ENCODE measurements around the gene NAV2.

The NAV2 gene

DNA sequence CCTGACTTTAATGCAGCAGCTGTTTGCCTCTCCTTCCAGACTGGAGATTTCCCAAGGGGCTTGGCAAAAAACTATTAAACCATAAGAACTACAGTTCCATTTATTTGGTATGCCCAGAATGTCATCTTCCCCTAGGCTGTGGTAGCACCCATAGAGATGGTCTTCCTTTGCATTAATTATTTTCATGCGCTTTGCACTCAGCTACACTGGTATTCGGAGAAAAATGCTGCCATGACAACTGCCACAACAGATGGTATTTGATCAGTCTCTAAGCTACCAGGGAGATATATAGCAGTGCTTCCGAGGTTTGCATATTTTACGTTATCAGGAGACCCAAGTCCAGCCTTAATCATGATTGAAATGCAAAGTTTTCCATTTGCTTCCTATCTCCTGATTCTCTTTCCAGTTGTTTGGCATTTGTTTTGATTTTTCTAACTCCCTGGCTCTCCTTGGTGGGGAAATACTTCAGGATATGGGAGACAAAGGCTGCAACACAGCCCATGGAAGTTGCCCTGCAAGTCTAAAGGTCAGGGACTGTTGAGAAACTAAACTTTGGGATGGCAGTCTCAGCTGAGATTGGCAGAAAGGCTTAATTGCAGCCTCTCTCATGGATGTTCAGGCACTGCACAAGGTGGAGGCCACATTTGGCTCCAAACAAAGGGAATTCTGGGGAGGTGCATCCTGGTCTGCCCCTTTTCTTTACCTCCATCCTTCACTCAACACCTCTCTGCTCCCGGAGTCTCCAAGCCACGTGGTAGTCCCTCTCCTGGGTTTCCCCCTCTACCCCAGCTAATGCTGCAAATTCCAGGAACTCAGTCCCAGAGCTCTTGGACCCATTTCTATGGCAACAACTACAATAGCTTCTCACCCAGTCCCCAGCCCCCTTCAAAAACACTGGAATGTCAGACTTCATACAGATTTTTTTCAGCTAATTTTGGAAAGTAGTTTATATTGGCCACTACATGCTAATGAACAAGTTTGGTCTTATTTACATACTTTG is 151.8 kb downstream of the NAV2 start:
- DNase-seq (ENCODE audit: low read depth, low spot score): peak; percentile 54

DNA sequence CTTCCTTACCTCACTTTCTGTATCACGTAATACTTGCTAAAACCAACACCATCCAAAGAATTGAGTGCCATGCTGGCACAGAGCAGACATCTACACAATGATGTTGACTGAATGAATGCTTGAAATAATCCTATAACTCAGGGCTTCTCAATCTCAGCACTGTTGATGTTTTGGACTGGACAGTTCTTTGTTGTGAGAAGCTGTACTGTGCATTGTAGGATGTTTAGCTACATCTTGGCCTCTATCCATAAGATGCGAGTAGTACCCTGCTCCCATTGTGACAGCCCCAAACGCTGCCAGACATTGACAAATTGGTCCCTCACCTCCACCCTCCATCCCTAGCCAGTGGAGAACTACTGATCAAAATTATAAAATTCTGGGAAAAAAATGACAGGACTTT is 153.4 kb downstream of the NAV2 start:
- no peak for DNase-seq (ENCODE audit: low read depth, low spot score)

DNA sequence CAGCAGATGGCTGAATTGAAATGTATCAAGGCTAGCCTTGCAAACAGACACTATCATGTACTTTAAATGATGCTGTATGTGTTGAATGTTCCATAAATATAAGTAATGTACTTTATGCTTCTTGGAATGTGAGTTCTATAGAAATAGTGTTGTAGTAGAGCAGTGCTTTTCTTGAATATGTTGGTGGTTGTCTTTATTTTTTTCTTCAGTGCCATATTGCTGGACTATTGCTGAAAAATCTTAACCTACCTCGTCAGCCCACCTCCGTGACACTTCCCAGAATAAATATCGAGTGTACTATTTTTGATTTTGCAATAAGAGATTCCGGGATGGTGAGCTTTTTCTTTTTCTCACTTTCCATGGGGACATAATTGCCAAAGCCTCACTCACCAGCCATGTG is 153.9 kb downstream of the NAV2 start:
- no peak for DNase-seq (ENCODE audit: low read depth, low spot score)

DNA sequence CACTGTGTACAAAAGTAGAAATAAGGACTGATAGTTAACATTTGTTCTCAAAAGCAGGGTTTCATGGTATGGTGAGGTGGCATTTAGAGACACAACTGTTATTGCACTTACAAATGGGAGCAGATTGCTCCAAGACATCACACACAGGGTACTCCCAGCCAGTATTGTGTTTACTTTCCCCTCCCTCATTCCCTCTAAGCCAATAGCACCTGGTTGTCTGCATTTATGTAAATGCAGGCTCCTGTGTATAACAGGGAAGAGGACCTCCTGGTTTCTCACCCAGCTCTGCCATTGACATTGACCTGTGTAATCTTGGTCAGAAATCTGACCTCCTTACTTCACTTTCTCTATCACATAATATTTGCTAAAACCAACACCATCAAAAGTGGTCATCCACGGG is 154.4 kb downstream of the NAV2 start:
- no peak for DNase-seq (ENCODE audit: low read depth, low spot score)

DNA sequence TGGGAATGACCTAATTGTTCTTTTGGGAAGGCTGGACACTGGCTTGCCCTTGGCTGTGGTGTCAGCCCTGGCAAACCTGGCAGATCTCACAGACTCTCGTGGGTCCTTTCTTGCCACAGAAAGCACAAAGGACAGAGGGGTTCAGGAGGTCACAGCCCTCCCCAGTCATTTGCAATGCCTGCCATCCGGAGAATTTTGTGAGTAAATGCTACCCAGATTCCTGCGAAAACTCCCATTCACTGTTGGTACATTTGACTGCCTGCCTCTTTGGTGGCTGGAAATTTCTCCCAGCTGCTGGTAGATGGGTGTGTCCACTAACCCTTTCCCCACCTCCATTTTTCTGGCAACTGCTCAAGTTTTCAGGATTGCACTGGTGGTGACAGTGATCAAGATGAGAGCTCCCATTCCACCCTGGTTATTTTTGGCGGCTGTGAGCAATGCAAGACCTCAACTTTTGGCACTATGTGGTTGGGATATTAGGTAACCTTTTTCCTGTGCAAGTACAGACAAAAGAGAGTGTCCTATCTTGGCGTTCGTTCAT is 155.7 kb downstream of the NAV2 start:
- DNase-seq (ENCODE audit: low read depth, low spot score): peak; percentile 68

DNA sequence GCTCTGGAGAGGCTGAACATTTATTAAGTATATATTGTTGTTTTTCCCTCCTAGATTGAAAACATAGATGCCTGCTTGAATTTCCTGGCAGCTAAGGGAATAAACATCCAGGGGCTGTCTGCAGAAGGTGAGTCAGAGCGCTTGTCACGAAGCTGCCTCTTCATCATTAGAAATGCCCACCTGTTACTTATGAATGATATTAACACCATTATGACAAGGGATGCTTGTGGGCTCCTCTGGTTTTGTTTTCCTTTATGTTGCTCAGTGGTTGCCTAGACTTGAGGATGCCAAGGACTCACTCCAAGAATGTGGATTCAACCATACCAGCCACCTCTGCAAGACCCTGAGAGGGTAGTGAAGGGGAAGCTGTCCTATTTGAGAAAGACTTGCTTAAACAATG is 156.2 kb downstream of the NAV2 start:
- peak; percentile 47 for DNase-seq (ENCODE audit: low read depth, low spot score)

DNA sequence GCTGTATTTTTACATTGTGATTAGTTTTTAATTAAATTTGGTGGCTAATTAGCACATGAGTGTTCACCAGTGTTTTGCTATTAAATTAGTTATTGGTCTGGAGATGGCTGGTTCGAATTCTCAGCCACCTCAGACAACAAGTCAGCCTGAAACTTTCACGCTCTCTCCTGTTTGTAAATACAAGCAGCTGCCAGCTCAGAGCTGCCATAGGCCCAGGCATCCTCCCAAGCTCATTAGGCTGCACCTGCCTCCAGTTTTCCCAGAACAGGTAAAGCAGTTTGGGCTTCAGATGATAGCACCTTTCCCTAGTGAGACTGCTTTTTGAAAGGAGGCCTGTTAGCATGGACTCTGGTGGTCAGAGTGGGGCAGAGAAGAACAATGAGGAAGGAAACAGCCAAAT is 156.8 kb downstream of the NAV2 start:
- no peak for DNase-seq (ENCODE audit: low read depth, low spot score)

DNA sequence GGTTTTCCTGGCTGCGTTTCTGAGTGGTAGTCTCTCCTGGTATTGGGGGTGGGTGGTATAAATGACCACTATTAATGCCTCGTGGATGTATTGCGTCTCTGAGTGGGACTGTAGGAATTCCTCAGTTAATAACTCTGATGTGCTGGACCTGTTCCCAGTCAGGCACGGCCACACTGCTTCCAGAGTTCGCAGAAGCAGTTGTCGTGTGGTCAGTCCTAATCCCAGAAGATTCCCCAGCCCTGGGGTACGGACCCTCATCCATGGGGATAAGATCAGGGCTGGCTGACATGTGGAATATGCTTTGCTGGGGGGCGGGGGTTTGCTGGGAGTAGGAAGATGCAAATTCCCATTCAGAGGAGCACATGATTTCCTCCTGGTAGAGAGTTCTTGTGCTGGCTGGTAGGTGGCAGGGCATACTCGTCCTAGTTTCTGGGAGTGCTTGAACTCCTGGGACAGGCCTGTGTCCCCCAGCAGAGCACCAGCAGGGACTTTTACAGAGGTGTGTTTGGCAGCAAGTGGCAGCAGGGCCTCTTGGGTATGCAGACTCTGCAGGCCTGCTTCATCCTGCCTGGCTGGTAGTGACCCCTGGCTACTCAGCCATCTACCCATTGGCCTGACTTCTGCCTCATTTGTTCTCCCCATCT is 157.4 kb downstream of the NAV2 start:
- peak; percentile 33 for DNase-seq (ENCODE audit: low read depth, low spot score)

DNA sequence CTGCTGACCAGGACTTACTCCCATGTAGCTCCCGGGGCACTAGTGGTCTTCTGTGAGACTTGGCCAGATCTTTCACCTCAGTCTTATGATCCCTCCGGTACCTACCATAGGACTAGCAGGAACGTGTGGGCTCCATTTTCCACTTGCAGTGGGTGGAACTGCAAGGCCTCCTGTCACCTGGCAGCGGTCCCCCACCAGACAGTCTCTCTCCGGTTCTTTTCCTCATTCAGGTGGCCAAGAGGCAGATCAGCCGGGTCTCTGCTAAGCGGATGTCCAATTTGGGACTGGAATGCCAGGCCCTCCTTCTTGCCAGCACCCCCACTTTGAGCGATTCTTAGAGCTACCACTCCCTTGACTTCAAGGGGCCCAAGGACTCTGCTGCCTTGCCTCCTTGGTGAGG is 158.9 kb downstream of the NAV2 start:
- DNase-seq (ENCODE audit: low read depth, low spot score): no peak

DNA sequence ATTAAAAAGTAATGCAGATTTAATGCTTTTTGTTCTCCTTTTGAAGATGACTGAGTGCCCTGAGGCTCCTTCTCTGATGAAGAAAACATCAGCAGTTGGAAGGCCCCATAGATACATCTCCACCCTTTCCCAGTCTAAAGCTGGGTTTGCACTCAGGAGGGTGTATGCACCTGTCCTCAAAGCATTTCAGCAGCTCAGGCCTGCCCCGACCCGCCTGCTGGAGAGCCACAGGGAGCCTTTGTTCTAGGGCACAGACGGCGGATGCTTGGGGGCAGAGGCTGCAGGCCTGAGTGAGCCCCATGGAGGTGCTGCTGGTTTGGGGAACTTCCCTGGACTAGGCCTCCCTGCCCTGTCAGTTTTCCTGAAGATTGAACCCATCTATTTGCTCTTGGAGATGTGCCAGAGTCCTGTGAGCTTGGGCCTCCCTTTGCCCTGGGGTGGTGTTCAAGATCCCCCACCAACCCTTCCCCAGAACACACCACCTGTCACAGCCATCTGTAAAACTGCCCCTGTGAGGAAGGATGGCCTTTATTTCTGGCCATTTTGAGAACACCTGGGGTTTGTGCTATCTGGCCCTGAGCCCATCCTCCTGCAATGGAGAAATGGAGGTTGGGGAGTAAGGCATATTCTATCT is 160.0 kb downstream of the NAV2 start:
- no peak for DNase-seq (ENCODE audit: low read depth, low spot score)

DNA sequence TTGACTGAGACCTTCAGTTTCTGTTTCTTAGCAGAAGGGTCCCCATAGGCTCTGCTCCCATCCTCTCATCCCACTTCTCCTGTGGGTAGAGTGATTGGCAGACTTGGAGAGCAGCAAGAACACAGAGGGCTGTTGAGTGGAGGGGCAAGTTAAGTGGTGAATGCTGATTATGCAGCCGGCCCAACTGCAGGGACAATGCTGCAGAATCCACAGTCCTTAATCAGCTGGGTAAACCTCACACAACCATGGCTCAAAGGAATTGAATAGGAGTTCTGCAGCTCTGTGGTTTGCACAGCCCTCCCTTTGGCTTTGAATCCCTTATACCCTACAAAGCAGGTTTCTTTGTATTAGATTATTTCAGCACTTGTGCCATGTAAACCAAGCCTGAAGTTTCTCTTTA is 161.1 kb downstream of the NAV2 start:
- peak; percentile 89 for DNase-seq (ENCODE audit: low read depth, low spot score)

DNA sequence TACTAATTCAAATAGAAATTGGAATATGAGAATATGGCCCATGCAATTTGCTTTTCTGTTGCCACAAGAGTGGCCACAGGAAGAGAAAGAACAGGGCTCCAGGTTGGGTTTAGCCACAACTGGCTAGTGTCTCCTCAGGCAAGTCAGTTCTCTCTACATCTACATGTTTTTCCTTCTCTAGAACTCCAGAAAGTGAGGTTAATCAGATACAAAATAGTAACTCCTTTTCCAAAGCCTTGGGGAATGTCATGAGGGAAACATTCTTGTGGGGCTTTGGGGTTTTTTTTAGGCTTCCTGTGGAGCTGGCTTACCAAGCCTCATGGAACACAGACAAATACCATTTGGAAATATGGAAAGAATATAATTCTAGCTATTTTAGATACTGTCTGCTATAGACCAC is 161.6 kb downstream of the NAV2 start:
- peak; percentile 69 for DNase-seq (ENCODE audit: low read depth, low spot score)

DNA sequence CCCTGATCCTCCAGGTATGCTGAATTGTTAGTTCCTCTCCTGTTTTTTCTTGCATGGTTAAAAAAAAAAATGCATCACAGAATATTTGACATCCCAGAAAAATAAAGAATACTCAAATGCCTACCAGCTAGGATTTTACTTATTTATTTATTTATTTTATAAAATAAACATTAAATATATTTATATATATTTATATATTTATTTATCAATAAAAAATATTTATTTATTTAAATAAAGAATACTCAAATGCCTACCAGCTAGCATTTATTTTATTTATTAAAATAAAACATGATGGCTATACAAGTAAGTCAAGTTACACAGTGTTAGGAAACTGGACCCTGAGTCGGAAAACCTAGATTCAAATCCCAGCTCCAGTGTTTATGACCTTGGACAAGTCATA is 164.1 kb downstream of the NAV2 start:
- no peak for DNase-seq (ENCODE audit: low read depth, low spot score)

DNA sequence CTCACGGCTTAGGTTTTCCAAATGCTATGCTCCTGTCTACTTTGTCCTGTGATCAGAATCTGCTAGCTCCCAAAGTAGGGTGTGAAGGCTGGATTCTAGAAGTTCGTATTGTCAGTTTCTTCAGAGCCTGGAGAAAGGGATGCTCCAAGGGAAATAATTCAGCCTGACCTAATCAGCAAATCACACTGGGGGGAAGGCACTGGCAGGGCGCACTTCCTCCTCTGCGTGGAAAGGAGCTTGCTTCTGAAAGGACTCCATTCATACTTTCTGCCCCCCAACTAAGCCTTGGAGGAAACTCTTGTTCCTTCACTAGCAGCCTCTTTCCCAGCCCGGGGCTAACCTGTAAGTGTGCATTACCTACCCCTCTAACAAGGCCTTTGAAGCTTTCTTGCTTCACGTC is 165.9 kb downstream of the NAV2 start:
- DNase-seq (ENCODE audit: low read depth, low spot score): no peak

DNA sequence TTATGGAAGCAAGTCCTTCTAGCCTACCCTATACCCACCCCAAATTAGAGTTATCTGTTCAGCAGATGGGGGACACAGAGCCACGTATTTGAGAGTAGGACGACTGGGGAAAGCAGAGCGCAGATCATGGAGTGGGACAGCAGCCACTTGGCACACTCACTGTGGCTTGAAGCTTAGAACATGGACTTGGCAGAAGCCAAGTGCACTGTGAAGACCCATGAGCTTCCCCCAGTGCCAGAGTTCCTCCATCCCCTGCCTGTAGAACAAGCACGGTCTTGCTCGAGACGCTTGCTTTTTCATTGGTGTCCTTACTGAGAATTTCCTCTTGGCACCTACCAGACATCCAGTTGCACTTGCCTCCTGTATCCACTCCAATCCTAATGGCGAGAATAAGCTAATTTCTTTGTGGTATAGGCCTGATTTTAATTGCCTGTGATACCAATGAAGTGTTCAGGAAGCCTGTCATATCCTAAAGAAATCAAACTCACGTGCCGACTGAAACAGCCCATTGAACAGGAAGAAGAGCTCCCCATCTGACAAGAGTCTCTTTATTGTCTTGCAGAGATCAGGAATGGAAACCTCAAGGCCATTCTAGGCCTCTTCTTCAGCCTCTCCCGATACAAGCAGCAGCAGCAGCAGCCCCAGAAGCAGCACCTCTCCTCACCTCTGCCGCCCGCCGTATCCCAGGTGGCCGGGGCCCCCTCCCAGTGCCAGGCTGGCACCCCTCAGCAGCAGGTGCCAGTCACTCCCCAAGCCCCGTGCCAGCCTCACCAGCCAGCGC is 166.9 kb downstream of the NAV2 start:
- DNase-seq (ENCODE audit: low read depth, low spot score): no peak

DNA sequence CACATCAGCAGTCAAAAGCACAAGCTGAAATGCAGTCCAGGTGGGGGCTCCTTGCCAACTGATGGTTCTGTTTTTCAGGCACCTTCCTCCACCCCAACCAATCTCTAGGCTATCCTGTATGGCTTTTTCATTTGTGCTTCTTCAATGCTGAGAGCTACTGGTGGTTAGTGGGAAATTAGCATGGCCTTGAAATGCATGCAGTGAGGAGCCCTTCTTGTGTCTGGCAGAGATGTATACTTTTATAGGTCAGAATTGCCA is 167.4 kb downstream of the NAV2 start:
- DNase-seq (ENCODE audit: low read depth, low spot score): no peak

DNA sequence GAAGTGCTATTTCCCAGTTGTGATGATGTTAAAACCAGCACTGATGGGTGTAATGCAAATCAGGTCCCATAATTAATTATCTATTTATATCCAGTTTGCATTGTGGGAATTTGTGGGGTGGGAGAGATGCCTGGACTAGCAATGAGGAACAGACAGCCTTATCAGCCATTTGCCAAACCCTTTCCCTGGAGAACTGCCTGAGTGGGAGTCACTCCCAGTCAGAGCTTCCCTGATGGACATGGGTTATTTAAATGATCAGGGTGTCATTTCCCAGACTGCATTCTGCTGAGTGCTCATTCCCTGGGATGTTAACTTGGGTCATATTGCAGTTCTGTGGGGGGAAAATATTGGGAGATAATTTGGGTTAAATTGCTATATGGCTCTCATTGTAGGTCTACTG is 168.5 kb downstream of the NAV2 start:
- DNase-seq (ENCODE audit: low read depth, low spot score): no peak

DNA sequence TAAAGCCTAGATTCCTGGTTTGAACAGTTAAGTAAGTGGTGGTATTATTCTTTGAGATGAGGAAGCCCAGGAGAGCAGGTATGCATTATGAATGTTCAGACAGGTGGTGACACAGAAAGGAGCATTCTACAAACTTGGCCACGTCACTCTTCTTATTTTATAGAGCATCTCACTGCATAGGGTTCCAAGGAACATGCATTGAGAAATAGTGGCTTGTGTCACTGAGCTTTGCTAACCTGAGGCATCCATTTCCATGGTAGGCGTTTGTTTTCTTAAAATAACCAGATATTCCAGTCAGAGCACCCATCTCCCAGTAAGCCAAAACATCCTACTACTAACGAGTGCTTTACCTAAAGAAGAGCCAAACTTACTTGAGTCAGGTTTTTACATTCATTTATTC is 169.7 kb downstream of the NAV2 start:
- DNase-seq (ENCODE audit: low read depth, low spot score): no peak

DNA sequence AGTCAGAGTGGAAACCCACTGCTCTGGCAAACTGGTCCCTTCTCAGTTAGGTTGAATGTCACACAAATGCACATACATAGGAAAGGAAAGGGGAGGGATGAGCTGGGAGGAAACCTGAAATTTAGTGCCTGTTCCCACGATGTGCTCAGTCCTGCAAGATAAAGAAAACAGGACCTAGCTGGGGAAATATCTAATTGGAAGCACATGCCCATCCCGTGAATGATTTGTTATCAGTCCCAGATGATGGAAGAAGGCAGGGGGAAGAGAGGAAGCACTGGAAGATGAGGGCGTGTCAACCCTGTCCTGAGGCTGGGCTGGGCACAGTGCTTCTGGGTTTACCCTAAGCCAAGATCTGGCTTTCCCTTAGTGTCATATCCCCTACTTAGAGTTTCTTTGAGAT is 173.9 kb downstream of the NAV2 start:
- no peak for DNase-seq (ENCODE audit: low read depth, low spot score)

DNA sequence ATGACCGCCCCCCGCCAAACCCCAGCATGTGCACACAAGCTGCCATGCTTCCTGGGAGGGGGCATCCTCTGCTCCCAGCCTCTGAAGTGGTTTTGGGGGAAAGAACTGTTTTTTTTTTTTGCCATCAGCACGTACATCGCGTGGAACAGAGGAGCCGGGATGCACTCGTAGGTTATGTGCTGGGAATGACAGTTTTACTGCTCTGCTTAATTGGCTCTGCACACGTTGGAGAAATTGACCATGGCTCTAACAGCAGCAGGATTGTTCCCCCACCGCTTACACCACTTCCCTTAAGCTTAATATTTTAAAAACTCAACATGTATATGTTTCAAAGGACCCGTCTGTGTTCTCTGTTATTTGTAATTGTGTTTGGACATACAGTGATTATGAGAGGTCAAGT is 175.2 kb downstream of the NAV2 start:
- no peak for DNase-seq (ENCODE audit: low read depth, low spot score)

DNA sequence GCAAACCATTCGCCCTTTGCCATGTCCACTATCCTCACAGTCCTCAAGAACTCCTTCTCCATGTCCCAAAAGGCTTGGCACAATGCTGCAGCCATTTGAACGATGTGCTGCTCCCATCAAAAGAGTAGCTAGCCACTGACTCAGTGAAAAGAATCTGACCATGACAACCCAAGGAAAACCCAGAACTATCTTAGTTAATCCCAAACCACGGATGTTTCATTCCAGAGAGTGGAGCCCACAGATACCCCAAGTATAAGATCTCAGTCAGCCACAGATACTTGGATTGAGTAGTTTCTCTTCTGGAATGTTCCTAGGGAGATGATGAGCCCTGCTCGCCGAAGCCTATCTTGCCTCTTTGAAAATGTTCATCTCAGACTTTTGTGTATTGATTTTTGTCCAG is 176.9 kb downstream of the NAV2 start:
- DNase-seq (ENCODE audit: low read depth, low spot score): peak; percentile 54

DNA sequence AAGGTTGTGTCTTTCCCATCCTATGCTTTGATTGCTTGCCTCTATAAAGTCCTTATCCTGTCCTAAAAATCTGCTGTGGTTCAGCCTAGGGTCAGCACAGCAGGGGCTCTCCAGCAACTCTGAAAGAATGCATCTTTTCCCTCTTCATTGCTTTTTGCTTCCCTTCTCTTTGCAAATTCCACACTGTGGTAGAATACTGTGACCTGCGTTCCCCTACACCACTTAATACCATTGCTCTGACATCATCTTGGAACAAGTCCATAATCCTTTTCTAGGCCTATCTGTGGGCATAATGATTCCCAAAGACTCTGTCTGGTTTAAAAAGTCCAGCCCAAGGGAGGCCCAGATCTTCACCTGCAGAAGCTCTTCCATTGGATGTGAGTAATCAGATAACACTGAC is 177.7 kb downstream of the NAV2 start:
- DNase-seq (ENCODE audit: low read depth, low spot score): peak; percentile 96
